Measurements from ENCODE around the gene DOK1. TPM values are rescaled to one million over a fixed set of nuclear protein-coding genes. Genes with fewer than 3 reads are reported as not detected.

The DOK1 gene
- total and polyA plus RNA-seq, 8 donors, result 5.9 to 89.3 (median 14.8) TPM

DNA sequence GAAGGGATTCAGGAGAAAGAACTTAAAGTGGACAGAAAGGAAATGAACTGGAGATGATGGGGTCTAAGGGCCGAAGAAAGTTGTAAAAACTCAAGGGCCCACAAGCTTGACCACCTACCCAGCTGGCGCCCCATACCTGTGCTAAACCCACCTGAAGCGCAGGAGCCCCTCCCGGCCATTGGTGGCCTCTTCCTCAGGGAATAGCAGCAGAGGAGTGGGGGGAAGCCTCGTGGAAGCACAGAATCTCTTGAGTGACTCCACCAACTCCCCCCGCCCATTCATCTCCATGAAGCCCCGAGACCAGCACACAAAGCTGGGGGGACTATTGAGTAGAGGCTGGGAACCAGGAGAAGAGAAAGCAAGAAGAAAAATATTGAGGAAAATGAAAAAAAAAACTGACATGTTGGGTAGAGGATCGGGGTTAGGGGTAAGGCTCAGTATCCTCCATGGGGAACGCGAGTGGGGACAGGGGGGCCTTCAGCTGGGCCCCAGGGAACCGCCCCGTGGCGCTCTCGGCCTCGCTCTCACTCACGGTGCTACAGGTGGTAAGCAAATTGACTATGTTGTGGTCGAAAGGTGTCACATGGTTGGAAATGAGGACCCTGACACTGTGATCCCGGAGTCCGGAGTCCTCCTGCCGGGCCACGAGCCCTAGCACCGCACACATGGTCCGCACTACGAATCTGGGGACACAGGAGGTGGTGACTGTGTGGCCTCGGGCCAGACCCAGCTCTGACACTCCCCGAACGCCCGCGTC lies 25.7 kb upstream of the DOK1 start:
- intact Hi-C loops (cut with DNase I; ENCODE audit: low total_unique reads), result no loop called here
- no peak for DNase-seq
- Histone ChIP-seq H3K9me3 (no peaks in the 10 kb centered on the region), H3K4me1 (peaks cover 25 to 53% (median 35%) of the 10 kb centered on the region in 4 donors), H3K36me3 (peaks cover 23 to 52% (median 44%) of the 10 kb centered on the region in 4 donors), H3K4me3 (peak overlapping the region; percentile 78 to 94 (median 92)), H3K27me3 (no peaks in the 10 kb centered on the region), H3K27ac (peak overlapping the region; percentile 68 to 96 (median 91))
- 14 to 17% (median 14%) methylated on average over 24 to 29 of the region's 29 CpGs for WGBS, 5 donors
- no peak for TF ChIP-seq POLR2AphosphoS5 (IDR thresholded peaks at IDR 0.05)
- TF ChIP-seq POLR2A (IDR thresholded peaks at IDR 0.05), result no peak
- no peak for TF ChIP-seq EP300 (IDR thresholded peaks at IDR 0.05)
- TF ChIP-seq, protein P1, sequence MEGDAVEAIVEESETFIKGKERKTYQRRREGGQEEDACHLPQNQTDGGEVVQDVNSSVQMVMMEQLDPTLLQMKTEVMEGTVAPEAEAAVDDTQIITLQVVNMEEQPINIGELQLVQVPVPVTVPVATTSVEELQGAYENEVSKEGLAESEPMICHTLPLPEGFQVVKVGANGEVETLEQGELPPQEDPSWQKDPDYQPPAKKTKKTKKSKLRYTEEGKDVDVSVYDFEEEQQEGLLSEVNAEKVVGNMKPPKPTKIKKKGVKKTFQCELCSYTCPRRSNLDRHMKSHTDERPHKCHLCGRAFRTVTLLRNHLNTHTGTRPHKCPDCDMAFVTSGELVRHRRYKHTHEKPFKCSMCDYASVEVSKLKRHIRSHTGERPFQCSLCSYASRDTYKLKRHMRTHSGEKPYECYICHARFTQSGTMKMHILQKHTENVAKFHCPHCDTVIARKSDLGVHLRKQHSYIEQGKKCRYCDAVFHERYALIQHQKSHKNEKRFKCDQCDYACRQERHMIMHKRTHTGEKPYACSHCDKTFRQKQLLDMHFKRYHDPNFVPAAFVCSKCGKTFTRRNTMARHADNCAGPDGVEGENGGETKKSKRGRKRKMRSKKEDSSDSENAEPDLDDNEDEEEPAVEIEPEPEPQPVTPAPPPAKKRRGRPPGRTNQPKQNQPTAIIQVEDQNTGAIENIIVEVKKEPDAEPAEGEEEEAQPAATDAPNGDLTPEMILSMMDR (IDR thresholded peaks at IDR 0.05), result no peak

DNA sequence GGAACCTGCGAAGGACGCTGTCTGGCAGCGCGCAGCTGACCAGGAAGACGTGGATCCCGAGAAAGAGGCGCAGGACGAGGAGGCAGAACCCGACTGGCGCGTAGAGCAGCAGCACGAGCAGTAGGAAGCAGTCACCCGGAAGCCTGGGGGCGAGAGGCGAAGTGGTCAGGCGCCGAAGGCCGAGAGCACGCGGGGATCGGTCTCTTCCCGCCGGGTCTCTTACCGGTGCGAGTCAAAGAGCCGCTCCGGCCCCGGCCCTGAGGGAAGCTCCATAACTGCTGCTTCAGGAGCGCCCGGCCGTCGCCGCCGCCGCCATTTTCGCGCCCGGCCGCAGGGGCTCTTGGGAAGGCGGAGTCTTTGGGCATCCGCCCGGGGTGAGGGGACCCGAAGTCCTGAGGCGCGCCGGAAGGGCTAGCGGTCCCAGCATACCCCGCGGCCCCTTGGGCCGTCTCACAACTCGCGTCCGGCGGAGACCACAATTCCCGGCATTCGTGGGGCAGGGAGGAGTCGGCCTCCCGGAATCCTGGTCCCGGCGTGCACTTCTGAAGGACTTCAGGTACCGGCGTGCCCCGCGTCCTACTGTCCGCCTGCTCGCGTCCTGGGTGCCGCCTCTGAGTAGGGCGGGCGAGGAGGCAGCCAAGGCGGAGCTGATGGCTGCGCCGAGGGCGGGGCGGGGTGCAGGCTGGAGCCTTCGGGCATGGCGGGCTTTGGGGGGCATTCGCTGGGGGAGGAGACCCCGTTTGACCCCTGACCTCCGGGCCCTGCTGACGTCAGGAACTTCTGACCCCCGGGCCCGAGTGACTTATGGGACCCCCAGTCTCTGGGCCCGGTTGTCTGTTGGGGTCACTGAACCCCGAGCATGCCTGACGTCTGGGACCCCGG lies 24.9 kb upstream of the DOK1 start, which contains the start of the genes AUP1 and HTRA2:
Gene AUP1, minus strand, starts transcription at position 350 of the 882 bp plus-strand sequence. Its CDS starts 77 bp downstream, at position 273.
Gene HTRA2, plus strand, starts transcription at position 577 of the 882 bp plus-strand sequence. Its CDS starts 74 bp downstream, at position 651.
- 0 to 1% (median 0%) methylated on average over 22 to 87 of the region's 87 CpGs for WGBS, 5 donors

DNA sequence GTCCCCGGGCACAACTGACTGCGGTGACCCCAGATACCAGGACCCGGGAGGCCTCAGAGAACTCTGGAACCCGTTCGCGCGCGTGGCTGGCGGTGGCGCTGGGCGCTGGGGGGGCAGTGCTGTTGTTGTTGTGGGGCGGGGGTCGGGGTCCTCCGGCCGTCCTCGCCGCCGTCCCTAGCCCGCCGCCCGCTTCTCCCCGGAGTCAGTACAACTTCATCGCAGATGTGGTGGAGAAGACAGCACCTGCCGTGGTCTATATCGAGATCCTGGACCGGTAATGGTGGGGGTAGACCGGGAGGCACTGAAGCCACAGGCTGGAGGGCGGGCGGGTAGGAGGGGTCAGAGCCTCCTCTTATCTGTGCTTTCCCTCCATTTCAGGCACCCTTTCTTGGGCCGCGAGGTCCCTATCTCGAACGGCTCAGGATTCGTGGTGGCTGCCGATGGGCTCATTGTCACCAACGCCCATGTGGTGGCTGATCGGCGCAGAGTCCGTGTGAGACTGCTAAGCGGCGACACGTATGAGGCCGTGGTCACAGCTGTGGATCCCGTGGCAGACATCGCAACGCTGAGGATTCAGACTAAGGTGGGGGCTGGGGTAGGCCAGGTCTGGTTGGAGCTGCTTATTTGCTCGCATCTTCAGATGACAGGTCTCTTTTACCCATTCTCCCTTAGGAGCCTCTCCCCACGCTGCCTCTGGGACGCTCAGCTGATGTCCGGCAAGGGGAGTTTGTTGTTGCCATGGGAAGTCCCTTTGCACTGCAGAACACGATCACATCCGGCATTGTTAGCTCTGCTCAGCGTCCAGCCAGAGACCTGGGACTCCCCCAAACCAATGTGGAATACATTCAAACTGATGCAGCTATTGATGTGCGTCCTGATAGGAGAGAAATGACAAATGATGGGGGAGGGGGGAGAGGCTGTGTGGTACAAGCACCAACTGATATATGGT lies 24.0 kb upstream of the DOK1 start:
- peak overlapping the region; percentile 78 to 94 (median 92) for H3K4me3 ChIP-seq
- no peaks in the 10 kb centered on the region for H3K27me3 ChIP-seq
- H3K4me1 ChIP-seq, result peaks cover 25 to 50% (median 35%) of the 10 kb centered on the region in 4 donors
- peak overlapping the region; percentile 68 to 96 (median 91) for H3K27ac ChIP-seq
- peaks cover 23 to 57% (median 45%) of the 10 kb centered on the region in 4 donors for H3K36me3 ChIP-seq
- DNase-seq, result peak; percentile 41 to 76
- intact Hi-C loops (cut with DNase I; ENCODE audit: low total_unique reads), result loop anchor here (10.0 kb wide), 1 partner anchor 54 kb away; no protein-coding TSS in a partner anchor
- no peak for TF ChIP-seq POLR2AphosphoS5 (IDR thresholded peaks at IDR 0.05)
- no peaks in the 10 kb centered on the region for H3K9me3 ChIP-seq
- 1 to 3% (median 2%) methylated on average over 24 to 54 of the region's 54 CpGs for WGBS, 5 donors

More for the DNA sequence above, 24.9 kb upstream of the DOK1 start, which contains the start of the genes AUP1 and HTRA2:
- Histone ChIP-seq H3K9me3 (no peaks in the 10 kb centered on the region), H3K27me3 (no peaks in the 10 kb centered on the region), H3K27ac (peak within 1 kb of the TSS; percentile 68 to 96 (median 91)), H3K4me1 (peaks cover 25 to 53% (median 35%) of the 10 kb centered on the region in 4 donors), H3K36me3 (peaks cover 23 to 59% (median 47%) of the 10 kb centered on the region in 4 donors), H3K4me3 (peak within 1 kb of the TSS; percentile 78 to 94 (median 92))
- TF ChIP-seq EP300 (IDR thresholded peaks at IDR 0.05) (no peak), POLR2A (IDR thresholded peaks at IDR 0.05) (peak in 1 of 4 donors; percentile 70), POLR2AphosphoS5 (IDR thresholded peaks at IDR 0.05) (peak; percentile 83 to 97 (median 91))
- TF ChIP-seq, protein P1 (IDR thresholded peaks at IDR 0.05), result peak in 1 of 7 experiments; percentile 6
- intact Hi-C loops (cut with DNase I; ENCODE audit: low total_unique reads), result loop anchor here (10.0 kb wide), 1 partner anchor 55 kb away; no protein-coding TSS in a partner anchor
- DNase-seq, result peak; percentile 99 to 100

DNA sequence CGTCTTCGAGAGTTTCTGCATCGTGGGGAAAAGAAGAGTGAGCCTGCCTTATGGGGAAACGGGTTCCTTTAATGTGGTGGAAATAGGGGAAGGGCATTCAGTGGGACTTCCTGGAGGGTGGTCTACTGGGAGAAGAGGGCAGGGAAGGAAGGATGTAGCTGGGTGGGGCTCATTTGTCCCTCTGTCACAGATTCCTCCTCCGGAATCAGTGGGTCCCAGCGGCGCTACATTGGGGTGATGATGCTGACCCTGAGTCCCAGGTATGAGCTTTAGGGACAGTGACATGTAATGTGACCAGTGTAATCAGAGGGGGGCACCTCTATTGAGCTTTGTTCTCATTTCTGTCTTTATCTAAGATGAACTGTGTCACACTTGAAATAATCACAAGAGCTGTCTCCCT lies 22.9 kb upstream of the DOK1 start:
- no peaks in the 10 kb centered on the region for H3K27me3 ChIP-seq
- no peak overlapping the region for H3K27ac ChIP-seq
- peaks cover 25 to 41% (median 35%) of the 10 kb centered on the region in 4 donors for H3K4me1 ChIP-seq
- WGBS, 5 donors, result 86 to 92% (median 88%) methylated on average over 7 of the region's 7 CpGs
- H3K9me3 ChIP-seq, result no peaks in the 10 kb centered on the region
- TF ChIP-seq POLR2AphosphoS5 (IDR thresholded peaks at IDR 0.05), result no peak
- TF ChIP-seq, protein P1 (IDR thresholded peaks at IDR 0.05), result no peak
- no peak for TF ChIP-seq EP300 (IDR thresholded peaks at IDR 0.05)
- no peak for TF ChIP-seq POLR2A (IDR thresholded peaks at IDR 0.05)
- intact Hi-C loops (cut with DNase I; ENCODE audit: low total_unique reads), result loop anchor here (10.0 kb wide), 1 partner anchor 53 kb away; no protein-coding TSS in a partner anchor
- H3K4me3 ChIP-seq, result no peak overlapping the region
- peaks cover 16 to 46% (median 35%) of the 10 kb centered on the region in 4 donors for H3K36me3 ChIP-seq
- DNase-seq, result no peak

Data from stomach (tissue), 9 donors.